DMS53 treated with DMSO at 0.1 percent for 48 hours (cell line): ENCODE measurements around the gene TMEM242.

ENCODE experiments used
- DNase-seq: peaks from one replicate; lab custom pipeline; 2025; ENCODE audit not compliant: unreplicated experiment; lab: John Stamatoyannopoulos, UW

TMEM242 gene

GRCh38 chr6:157290797-157291196 is 32.5 kb downstream of the TMEM242 start:
- no peak for DNase-seq

- no peak for DNase-seq
Observed at GRCh38 chr6:157289764-157290163, 33.6 kb downstream of the TMEM242 start.

DNA sequence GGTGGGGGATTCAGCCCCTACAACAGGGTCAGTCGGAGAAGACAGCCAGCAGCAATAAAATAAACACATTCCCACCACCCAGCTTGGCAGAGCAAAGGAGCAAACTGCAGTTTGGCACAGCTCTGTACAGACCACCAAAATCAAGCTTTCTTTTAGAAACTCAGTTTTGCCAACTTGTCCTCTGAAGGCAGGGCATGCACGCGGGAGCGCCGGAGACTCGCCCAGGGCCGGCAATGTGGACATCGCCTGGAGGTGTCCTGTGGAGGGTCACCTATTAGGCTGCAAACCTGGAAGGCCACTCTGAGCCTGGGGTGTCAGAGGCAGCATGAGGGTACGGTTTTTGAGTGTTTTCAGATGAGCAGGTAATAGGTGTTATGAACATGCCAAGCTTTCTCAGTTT is 34.7 kb downstream of the TMEM242 start:
- DNase-seq, result no peak

DNA sequence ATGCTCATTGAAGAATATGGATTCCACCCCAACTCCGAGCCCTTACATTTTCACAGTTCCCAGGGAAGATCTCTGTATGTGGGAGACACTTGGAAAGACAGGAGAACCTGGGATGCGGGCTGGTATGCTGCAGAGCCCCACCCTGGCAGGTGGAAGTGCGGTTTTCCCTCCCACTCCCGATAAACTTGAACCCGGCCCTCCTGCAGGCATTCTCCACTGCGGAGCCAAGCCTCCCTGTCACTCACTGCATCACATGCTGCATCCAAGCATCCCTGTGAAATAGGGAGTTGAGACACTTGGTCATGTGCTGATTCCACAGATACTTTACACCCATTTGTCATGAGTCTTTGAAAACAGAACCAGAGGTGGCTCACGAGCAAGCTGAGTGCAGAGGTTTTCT is 35.4 kb downstream of the TMEM242 start:
- no peak for DNase-seq

DNA sequence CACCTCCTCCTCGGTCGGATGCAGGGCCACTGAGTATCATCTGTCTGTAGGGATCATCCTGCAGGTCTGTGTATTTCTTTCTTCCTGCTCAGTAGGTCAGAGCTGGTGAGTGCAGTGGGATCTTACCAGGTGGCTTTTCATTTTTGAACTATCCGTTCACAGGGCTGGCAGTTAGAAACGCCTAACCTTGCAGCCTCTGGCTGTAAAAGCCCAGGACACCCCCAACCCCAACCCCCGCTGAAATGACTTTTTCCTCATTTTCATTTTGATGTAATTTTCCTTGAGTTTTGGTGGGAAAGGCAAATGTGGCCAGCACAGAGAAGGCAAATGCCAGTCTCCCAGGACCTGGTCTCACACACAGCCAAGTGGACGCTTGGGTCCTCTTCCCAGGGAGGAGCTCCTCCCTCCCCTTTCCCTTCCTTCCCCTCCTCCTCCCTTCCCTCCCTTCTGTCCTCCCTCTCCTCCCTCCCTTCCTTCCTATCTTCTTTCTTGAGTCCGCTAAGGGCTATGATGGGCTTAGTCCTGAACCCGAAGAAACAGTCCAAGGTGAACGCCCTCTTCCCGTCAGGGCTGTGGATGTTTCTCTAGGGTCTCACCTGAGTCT is 36.0 kb downstream of the TMEM242 start:
- DNase-seq, result no peak

DNA sequence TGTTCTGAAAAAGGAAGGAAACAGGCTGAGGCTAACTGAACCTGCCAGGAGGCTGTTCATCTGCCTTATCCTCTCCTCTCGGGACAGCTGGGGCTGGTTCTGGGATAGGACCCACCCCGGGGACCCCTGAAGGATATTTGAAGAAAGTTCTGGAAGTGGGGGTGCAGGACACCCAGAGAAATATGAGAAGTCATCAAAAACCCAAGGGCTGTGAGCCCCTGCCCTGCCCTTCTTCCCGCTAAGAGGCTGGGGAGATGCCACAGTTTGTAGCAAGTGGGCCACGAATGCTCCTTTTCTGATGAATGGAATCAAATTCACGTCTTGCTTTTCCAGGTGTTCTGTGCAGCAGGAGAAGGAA is 37.9 kb downstream of the TMEM242 start:
- no peak for DNase-seq

DNA sequence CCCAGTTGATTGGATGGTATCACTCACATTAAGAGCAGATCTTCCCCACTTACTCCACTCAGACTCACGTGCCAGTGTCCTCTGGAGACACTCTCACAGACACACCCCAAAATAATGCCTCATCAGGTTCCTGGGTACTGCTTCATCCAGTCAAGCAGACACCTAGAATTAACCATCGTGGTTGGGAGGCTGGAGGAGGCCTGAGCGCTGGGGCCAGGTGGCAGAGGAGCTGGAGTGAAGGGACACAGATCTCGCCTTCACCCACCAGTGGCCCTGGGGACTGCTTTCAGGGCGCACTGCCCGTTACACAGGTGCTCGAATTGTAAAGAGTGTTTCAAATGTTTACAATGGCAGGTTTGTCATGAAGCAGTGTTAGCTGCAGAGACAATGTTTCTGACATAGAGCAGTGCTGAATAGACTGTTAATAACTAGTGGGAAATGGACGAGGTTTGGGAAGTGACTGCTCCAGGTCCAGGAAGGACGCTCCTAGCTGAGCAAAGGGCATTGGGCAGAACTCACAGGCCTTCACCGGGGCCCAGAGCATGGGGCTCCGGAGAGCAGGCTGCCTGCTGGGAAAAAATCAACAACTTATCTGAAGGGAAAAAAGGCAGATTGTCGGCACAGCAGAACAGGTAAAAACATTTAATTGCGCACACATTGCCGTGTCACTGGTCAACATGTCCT is 38.4 kb downstream of the TMEM242 start:
- DNase-seq, result no peak

DNA sequence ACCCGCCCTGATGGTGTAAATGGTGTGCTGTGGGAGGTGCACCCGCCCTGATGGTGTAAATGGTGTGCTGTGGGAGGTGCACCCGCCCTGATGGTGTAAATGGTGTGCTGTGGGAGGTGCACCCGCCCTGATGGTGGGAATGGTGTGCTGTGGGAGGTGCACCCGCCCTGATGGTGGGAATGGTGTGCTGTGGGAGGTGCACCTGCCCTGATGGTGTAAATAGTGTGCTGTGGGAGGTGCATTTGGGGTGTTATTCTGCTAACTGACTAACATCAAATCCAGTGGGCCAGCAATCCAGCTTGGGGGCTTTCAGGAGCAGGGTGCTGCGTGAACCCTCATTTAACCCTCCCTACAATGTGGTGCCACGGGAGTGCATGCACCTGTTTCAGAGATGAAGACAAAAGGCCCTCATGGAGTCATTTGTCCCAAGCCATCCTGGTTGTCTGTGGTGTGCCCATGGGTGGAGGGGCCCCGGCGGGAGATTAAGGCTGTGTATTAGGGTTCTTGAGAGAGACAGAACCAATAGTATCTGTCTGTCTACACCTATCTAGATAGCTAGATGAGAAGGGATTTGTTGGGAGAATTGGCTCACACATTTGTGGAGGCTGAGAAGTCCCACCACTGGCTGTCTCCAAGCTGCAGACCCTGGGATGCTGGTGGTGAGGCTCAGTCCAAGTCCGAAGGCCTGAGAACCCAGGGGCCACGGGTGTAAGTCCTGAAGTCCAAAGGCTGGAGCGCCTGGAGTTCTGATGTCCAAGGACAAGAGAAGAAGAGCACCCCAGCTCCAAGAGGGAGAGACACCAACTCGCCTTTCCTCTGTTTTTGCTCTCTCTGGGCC is 39.2 kb downstream of the TMEM242 start:
- no peak for DNase-seq

- no peak for DNase-seq
Observed at GRCh38 chr6:157283330-157283898, 39.9 kb downstream of the TMEM242 start.

GRCh38 chr6:157282284-157282683 is 41.0 kb downstream of the TMEM242 start:
- DNase-seq, result no peak

- peak; percentile 5 for DNase-seq
Observed at GRCh38 chr6:157281570-157281969, 41.7 kb downstream of the TMEM242 start.

DNA sequence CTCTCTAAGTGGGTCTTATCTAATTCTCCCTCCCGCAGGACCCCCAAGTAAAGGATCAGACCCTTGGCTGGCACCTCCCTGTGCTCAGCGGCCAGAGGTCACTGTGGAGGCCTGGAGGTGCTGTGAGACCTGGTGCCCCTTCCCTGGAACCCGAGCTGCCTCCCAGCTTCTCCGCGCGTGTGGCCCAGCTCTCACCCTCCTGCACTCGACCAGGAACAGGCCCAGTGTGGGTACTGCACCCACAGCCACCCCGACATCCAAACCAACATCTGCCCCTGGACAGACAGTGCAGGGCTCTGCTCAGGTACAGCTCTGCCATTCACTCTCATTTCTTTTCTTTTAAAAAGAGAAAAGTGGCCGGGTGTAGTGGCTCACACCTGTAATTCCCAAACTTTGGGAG is 42.4 kb downstream of the TMEM242 start:
- DNase-seq, result no peak

DNA sequence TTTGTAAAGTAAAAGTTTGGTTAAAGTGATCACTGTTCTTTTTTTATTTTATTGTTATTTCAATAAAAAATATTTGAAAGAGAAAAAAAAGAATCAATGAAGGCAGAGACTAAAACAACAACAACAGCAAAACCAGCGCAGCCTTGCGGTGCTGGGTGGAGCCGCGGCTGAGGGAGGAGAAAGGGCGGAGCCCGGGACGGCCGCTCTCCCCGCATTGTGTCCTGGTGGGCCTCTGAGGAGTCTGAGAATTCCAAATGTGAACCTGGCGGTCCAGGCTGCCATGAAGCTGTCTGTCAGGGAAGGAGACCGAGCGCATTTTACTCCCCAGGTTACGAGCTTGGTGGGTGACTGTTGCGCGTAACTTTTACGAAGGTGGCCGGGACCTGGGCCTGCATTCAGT is 43.2 kb downstream of the TMEM242 start:
- DNase-seq, result no peak

GRCh38 chr6:157278171-157278570 is 45.1 kb downstream of the TMEM242 start:
- DNase-seq, result no peak

DNA sequence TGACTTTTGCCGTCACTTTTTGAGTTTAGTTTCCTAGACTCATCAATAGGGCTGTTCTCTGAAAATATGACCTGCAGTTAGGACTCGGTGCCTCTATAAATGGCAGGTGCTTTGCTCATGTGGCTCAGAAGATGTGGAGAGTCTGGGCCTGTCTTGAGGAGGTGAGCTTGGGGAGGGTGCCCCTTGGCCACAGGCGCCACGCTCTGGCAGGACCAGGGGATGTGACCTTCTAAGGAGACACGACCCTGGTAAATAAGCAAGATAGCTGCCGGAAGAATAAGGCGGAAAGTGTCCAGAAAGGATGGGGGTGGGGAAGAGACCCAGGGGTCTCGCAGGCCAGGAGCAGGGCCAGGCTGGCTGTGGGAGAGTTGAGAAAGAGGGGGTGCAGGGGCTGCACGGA is 46.6 kb downstream of the TMEM242 start:
- DNase-seq, result no peak

- DNase-seq, result no peak
Observed at GRCh38 chr6:157276134-157276532, 47.2 kb downstream of the TMEM242 start.

DNA sequence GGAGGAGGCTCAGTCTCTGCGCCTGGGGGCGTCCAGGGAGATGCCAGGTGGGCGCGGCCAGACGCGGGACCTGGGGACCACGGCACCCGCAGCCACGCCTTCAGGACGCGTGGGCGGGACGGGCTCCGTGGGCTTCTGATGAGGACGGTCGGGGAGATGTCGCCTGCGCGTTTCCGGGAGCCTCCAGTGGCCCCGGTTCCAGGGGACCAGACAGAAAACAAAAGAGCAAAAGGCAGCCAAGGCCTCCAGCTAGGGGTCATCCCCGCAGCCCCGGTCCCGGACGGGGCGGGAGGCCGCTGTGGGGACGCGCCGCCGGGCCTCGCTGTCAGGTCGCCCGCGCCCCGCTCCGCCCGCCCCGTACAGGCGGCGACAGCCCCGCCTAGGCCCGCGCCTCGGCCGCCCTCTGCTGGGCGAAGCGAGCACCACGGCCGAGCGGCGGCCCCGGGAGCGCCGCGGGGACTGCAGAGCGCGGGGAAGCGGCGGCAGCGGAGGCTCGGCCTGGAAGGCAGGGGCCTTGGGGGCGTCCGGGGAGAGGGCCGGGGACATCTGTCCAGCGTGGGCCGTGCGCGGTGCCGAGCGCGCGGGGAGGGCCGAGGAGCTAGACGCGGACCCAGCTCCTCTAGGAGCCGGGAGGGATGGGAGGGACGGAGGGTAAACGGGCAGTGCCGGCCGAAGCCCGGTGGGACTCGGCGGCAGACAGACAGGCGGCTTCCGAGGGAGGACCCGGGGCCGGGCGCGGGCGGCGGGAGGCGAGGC is 48.7 kb downstream of the TMEM242 start:
- peak; percentile 42 for DNase-seq

DNA sequence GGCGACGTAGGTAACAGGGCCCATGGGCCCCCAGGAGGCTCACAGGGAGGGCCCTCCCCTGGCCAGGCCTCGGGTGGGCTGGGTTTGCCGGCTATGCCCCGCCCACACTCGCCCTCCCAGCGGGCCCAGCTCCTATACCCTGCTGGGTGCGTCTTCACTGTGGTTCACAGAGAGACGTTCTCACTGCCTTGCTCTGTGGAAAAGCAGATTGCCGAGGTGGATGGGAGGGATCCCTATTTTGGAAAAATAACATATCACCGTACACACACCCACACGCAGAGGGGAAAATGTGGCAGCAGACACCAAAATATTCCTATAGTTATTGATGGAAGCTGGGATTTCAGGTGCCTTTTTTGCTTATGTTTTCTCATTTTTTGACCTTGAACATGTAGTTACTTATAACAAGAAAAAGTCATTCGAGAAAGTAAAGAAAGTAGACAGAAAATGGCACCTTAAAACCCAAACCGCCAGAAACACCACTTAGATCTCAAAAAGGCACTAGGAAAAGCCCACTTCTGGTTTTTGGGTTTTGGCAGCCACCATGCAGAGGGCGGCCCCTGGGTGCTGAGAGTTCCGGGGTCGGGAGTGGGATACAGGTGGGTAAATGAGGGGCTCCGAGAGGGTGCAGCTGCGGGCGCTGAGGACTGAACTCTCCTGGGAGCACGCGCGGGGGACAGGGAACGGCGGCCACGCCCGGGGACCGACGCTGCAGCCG is 49.4 kb downstream of the TMEM242 start:
- DNase-seq, result peak; percentile 51

GRCh38 chr6:157272866-157273755 is 50.2 kb downstream of the TMEM242 start:
- DNase-seq, result no peak

DNA sequence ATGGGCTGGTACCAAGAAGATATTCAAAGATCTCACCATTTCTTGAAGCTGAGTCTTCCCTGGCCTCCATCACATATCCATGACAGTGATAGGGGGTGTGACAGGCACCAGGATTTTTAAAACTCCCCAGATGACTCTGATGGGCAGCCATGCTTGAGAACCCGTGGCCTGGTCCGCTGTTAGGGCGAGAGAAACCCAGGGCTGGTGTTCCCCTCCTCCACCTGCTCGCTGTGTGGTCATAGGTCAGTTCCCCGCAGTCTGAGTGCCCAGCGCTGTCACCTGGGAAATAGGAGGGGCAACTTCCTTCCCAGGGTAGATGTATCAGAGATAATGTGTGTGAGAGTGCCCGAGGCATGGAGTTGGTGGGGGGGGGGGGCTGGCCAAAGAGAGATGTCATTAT is 50.9 kb downstream of the TMEM242 start:
- DNase-seq, result peak; percentile 47
